Gastroesophageal sphincter (tissue), 4 donors: ENCODE measurements around the gene B4GALNT1. TPM values are rescaled to one million over a fixed set of nuclear protein-coding genes. Genes with fewer than 3 reads are reported as not detected.

ENCODE experiments used
- ATAC-seq: fragments of 150-250 bp; one replicate; pipeline ENCODE4 v1.9.1; 2016; ENCODE audit warnings: mild to moderate bottlenecking, moderate library complexity
- H3K27ac ChIP-seq, 4 donors: fragments of 200-600 bp; sonication (generic) in 3 of 4; 1 replicate in 3 of 4; 2 replicates in 1 of 4; pipeline ENCODE4 v1.5.1; 2016 to 2019
- H3K27me3 ChIP-seq: fragments of 200-600 bp; sonication (generic); one replicate; pipeline ENCODE4 v1.5.1; 2019
- H3K36me3 ChIP-seq, 2 donors: fragments of 200-600 bp; sonication (generic); one replicate each; pipeline ENCODE4 v1.5.1; 2019; ENCODE audit warnings: control low read depth in 1 of 2
- H3K4me1 ChIP-seq, 3 donors: fragments of 200-600 bp; sonication (generic); 1 replicate in 2 of 3; 2 replicates in 1 of 3; pipeline ENCODE4 v1.5.1; 2016 to 2019; ENCODE audit warnings: control low read depth in 2 of 3
- H3K4me3 ChIP-seq, 2 donors: fragments of 200-600 bp; sonication (generic); one replicate each; pipeline ENCODE4 v1.5.1; 2019; ENCODE audit warnings: mild to moderate bottlenecking in 1 of 2, moderate library complexity in 1 of 2
- H3K9me3 ChIP-seq, 3 donors: fragments of 200-600 bp; sonication (generic); one replicate each; pipeline ENCODE4 v1.5.1; 2017 to 2019; ENCODE audit warnings: control low read depth in 2 of 3
- EP300 ChIP-seq: sonication (generic); formaldehyde crosslinking; IDR thresholded peaks from one replicate; pipeline ENCODE4 v1.6.1; 2017; ENCODE audit warnings: antibody characterized with exemption, mild to moderate bottlenecking
- POLR2A ChIP-seq, 2 donors: fragments of 450-650 bp; IDR thresholded peaks; one replicate each; pipeline ENCODE4 v1.6.1; 2017; ENCODE audit warnings: antibody characterized with exemption in 2 of 2, mild to moderate bottlenecking in 2 of 2, moderate library complexity in 1 of 2
- POLR2AphosphoS5 ChIP-seq: sonication (generic); formaldehyde crosslinking; IDR thresholded peaks from one replicate; pipeline ENCODE4 v1.6.1; 2017; ENCODE audit warnings: antibody characterized with exemption
- WGBS, 2 donors: methylation state at CpG; one replicate each; pipeline ENCODE4 v1.1.5; 2018; ENCODE audit warnings: low coverage in 1 of 2; 5-methylcytosine and 5-hydroxymethylcytosine counted together
- total RNA-seq, 4 donors: library from RNA; depleted of rRNA; stranded (reverse); fragments of >200 nt; gene quantifications; one replicate each; pipeline ENCODE4 v1.1.0, GENCODE V29; 2016
- TF ChIP-seq, protein P1 (sequence below), 4 experiments: fragments of 200-600 bp in 2 of 4; fragments of 450-650 bp in 2 of 4; sonication (generic) in 1 of 4; IDR thresholded peaks; one replicate each; pipeline ENCODE4 v1.5.1; 2017 to 2019; ENCODE audit warnings: antibody characterized with exemption in 4 of 4, mild to moderate bottlenecking in 2 of 4, moderate library complexity in 2 of 4

Gene B4GALNT1
- total RNA-seq, 4 donors from 2014 or later, result 2.3 to 10.1 (median 5.0) TPM

DNA sequence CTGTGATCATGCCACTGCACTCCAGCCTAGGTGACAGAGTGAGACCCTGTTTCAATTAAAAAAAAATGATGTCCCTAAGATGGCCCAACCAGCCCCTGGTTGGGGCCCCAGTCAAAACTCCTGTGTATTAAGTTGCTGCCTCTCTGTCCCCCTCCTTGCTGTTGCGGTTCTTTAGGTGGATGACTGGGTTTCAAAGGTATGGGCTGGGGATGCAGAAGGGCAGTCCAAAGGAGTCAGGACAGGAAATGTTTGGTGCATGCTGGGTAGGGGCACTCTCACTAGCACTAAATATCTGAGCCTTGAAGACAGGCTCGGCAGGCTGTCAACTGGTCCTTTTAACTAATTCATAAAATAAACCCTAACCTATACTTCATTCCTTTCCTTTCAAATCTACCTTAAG lies 54.0 kb downstream of the B4GALNT1 start:
- WGBS, 2 donors, result 80% methylated on average over 2 of the region's 2 CpGs
- TF ChIP-seq POLR2AphosphoS5 (no peak), EP300 (no peak), POLR2A (IDR thresholded peaks at IDR 0.05) (no peak)
- TF ChIP-seq, protein P1, sequence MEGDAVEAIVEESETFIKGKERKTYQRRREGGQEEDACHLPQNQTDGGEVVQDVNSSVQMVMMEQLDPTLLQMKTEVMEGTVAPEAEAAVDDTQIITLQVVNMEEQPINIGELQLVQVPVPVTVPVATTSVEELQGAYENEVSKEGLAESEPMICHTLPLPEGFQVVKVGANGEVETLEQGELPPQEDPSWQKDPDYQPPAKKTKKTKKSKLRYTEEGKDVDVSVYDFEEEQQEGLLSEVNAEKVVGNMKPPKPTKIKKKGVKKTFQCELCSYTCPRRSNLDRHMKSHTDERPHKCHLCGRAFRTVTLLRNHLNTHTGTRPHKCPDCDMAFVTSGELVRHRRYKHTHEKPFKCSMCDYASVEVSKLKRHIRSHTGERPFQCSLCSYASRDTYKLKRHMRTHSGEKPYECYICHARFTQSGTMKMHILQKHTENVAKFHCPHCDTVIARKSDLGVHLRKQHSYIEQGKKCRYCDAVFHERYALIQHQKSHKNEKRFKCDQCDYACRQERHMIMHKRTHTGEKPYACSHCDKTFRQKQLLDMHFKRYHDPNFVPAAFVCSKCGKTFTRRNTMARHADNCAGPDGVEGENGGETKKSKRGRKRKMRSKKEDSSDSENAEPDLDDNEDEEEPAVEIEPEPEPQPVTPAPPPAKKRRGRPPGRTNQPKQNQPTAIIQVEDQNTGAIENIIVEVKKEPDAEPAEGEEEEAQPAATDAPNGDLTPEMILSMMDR (IDR thresholded peaks at IDR 0.05), result no peak
- peaks cover 0 to 36% of the 10 kb centered on the region in 2 donors for H3K36me3 ChIP-seq
- H3K27me3 ChIP-seq, result no peaks in the 10 kb centered on the region
- no peak overlapping the region for H3K4me3 ChIP-seq
- no peaks in the 10 kb centered on the region for H3K4me1 ChIP-seq
- no peak overlapping the region for H3K27ac ChIP-seq
- no peak for ATAC-seq
- no peaks in the 10 kb centered on the region for H3K9me3 ChIP-seq

DNA sequence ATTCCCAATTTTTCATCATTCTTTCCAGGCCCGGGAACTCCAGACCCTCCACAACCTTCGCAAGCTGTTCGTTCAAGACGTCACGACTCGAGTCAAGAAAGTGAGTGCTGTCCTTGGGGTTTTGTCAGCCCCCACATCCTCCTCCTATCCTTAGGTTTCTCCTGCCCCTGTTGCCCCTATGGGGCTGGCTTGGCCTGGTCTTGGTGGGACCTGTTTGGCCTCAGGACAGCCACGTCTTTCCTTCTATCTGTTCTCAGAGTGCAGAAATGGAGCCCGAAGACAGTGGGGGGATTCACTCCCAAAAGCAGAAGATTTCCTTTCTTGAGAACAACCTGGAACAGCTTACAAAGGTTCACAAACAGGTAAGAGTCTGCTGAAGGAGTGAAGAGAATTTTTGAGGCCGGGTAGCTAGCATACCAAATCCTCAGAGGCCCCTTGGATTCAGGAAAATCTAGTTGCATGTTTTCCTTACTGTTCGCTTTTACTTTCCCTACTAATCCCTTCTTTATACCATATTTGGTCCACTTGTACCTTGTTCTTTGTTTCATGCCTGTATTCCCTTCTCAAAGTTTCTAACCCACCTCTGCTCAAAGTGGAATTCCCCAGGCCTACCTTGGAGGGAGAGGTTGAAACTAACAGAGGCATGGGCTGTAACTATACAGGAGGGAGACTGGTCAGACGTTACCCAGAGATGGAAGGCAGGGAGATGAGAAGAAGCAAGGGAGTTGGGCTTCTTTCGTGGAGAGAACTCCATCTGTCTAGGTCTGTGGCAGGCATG lies 54.8 kb downstream of the B4GALNT1 start:
- ATAC-seq, result no peak
- no peaks in the 10 kb centered on the region for H3K27me3 ChIP-seq
- H3K36me3 ChIP-seq, result peaks cover 0 to 39% of the 10 kb centered on the region in 2 donors
- H3K27ac ChIP-seq, result no peak overlapping the region
- TF ChIP-seq, protein P1 (IDR thresholded peaks at IDR 0.05), result no peak
- TF ChIP-seq POLR2AphosphoS5 (no peak), EP300 (no peak)
- H3K4me3 ChIP-seq, result no peak overlapping the region
- H3K4me1 ChIP-seq, result no peaks in the 10 kb centered on the region
- 80 to 84% methylated on average over 7 to 12 of the region's 12 CpGs for WGBS, 2 donors
- H3K9me3 ChIP-seq, result no peaks in the 10 kb centered on the region

- H3K4me3 ChIP-seq, result no peak overlapping the region
- peaks cover 0 to 52% of the 10 kb centered on the region in 2 donors for H3K36me3 ChIP-seq
- H3K4me1 ChIP-seq, result no peaks in the 10 kb centered on the region
- H3K27me3 ChIP-seq, result no peaks in the 10 kb centered on the region
- no peak for ATAC-seq
- TF ChIP-seq EP300 (no peak), POLR2AphosphoS5 (no peak), POLR2A (IDR thresholded peaks at IDR 0.05) (no peak)
- TF ChIP-seq, protein P1 (IDR thresholded peaks at IDR 0.05), result no peak
- no peak overlapping the region for H3K27ac ChIP-seq
- no peaks in the 10 kb centered on the region for H3K9me3 ChIP-seq
- 69 to 74% methylated on average over 3 to 7 of the region's 9 CpGs for WGBS, 2 donors
These were observed 56.3 kb downstream of the B4GALNT1 start for GRCh38 chr12:57576613-57577160.

Other genes with a start within 250 kb of the B4GALNT1 start
- gene R3HDM2, start 202.2 kb downstream of the B4GALNT1 start, total RNA-seq, result 10 to 100 TPM; 38.0 to 60.1 (median 45.9) TPM
- gene INHBC, start 198.4 kb downstream of the B4GALNT1 start, total RNA-seq, result not detected
- gene INHBE, start 177.9 kb downstream of the B4GALNT1 start, total RNA-seq, result not detected
- gene GLI1, start 173.4 kb downstream of the B4GALNT1 start, total RNA-seq, result 1 to 10 TPM in 1 of 4 donors, under 1 TPM in 3; 0.15 to 3.6 (median 0.30) TPM
- 10 to 100 TPM in 1 of 4 donors, 1 to 10 TPM in 3; 5.6 to 13.1 (median 8.9) TPM for gene ARHGAP9, start 153.3 kb downstream of the B4GALNT1 start, total RNA-seq
- gene MARS1, start 145.1 kb downstream of the B4GALNT1 start, total RNA-seq, result 100 to 1,000 TPM in 1 of 4 donors, 10 to 100 TPM in 3; 67.4 to 209 (median 81.7) TPM
- 10 to 100 TPM; 17.7 to 41.2 (median 36.5) TPM for gene DDIT3, start 112.7 kb downstream of the B4GALNT1 start, total RNA-seq
- 10 to 100 TPM in 3 of 4 donors, 1 to 10 TPM in 1; 8.9 to 22.6 (median 19.7) TPM for gene MBD6, start 110.4 kb downstream of the B4GALNT1 start, total RNA-seq
- 100 to 1,000 TPM; 138 to 204 (median 182) TPM for gene DCTN2, start 86.0 kb downstream of the B4GALNT1 start, total RNA-seq
- gene KIF5A, start 83.2 kb downstream of the B4GALNT1 start, total RNA-seq, result 1 to 10 TPM in 3 of 4 donors, under 1 TPM in 1; 0.89 to 4.7 (median 1.6) TPM
- 10 to 100 TPM; 21.7 to 38.7 (median 33.1) TPM for gene PIP4K2C, start 42.0 kb downstream of the B4GALNT1 start, total RNA-seq
- 10 to 100 TPM; 34.6 to 70.2 (median 53.2) TPM for gene DTX3, start 28.4 kb downstream of the B4GALNT1 start, total RNA-seq
- 100 to 1,000 TPM; 116 to 140 (median 128) TPM for gene ARHGEF25, start 21.8 kb downstream of the B4GALNT1 start, total RNA-seq
- 100 to 1,000 TPM; 161 to 235 (median 186) TPM for gene OS9, start 60.9 kb upstream of the B4GALNT1 start, total RNA-seq
- 1 to 10 TPM; 1.6 to 4.2 (median 3.3) TPM for gene AGAP2, start 105.5 kb upstream of the B4GALNT1 start, total RNA-seq
- 10 to 100 TPM; 47.0 to 75.8 (median 53.2) TPM for gene TSPAN31, start 111.8 kb upstream of the B4GALNT1 start, total RNA-seq
- 100 to 1,000 TPM in 2 of 4 donors, 10 to 100 TPM in 2; 56.7 to 107 (median 101) TPM for gene CDK4, start 119.1 kb upstream of the B4GALNT1 start, total RNA-seq
- gene MARCHF9, start 121.9 kb upstream of the B4GALNT1 start, total RNA-seq, result 10 to 100 TPM in 1 of 4 donors, 1 to 10 TPM in 3; 3.4 to 11.1 (median 7.9) TPM
- under 1 TPM in 3 of 4 donors, not detected in 1; 0.27 to 0.57 (median 0.31) TPM for gene CYP27B1, start 133.9 kb upstream of the B4GALNT1 start, total RNA-seq
- gene METTL1, start 138.9 kb upstream of the B4GALNT1 start, total RNA-seq, result 10 to 100 TPM in 1 of 4 donors, 1 to 10 TPM in 3; 4.8 to 11.0 (median 7.8) TPM
- 10 to 100 TPM; 10.8 to 19.5 (median 11.7) TPM for gene EEF1AKMT3, start 139.4 kb upstream of the B4GALNT1 start, total RNA-seq
- gene TSFM, start 149.6 kb upstream of the B4GALNT1 start, total RNA-seq, result 10 to 100 TPM; 26.4 to 30.9 (median 29.1) TPM
- 1 to 10 TPM; 1.4 to 9.3 (median 2.3) TPM for gene AVIL, start 185.5 kb upstream of the B4GALNT1 start, total RNA-seq
- gene CTDSP2, start 213.5 kb upstream of the B4GALNT1 start, total RNA-seq, result 100 to 1,000 TPM; 151 to 190 (median 170) TPM